ENCODE measurements around the gene KLF3. TPM values are rescaled to one million over a fixed set of nuclear protein-coding genes. Genes with fewer than 3 reads are reported as not detected.

The KLF3 gene
- total RNA-seq, 1 experiment from 2014 or later = 29.0 TPM

DNA sequence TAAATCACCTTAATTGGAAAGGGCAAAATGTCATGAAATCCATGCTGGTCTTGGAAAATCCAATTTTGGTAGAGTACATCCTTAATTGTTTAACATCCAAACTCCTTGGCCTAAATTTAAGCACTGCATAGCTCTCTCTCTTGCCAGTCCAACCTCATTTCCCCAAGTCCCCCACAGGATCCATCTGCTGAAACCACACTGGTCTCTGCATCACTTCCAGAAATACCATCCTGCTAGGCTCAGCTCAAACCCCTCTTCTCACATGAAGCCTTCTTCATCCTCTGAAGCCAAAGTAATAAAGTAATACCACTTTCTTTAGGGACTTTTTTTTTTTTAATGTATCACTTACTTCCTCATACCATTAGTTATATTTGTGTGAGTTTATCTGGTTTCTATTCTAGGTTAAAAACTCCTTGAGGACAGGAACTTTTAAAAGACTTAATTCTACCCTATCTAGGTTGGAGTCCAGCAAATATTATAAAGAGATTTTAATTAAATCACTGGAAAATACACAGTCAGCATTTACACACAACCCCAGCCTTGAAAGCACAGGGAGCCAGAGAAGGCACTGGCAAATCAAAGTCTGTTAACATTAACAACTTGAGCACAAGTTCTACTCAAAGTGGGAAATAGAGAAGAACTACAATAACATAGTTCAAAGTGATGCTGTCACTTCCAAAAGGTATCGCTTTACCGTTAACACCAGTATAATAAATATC, 16.7 kb upstream of the KLF3 start:
- no peak overlapping the region for H2BK20ac ChIP-seq (ENCODE audit: low read depth, low read length, poor library complexity, severe bottlenecking)
- H3K36me3 Mint-ChIP-seq (ENCODE audit: insufficient read depth in 1 of 3, low read depth in 3 of 3) = 0 out of 7 replicates have a peak, but pooled peaks cover 0 to 2% (median 0%) of the 10 kb centered on the region in 3 experiments
- H2BK5ac ChIP-seq (ENCODE audit: insufficient read length, low read length) = no peak overlapping the region
- H3K4me3 Mint-ChIP-seq = no peak overlapping the region
- H3K9me3 ChIP-seq (ENCODE audit: control insufficient read depth, low read depth, low read length) = no peaks in the 10 kb centered on the region
- H2AK5ac ChIP-seq (ENCODE audit: insufficient read length, low read length) = no peak overlapping the region
- no peak overlapping the region for H3K27ac ChIP-seq (ENCODE audit: insufficient read length, low read depth, low read length)
- H3K9me3 Mint-ChIP-seq = no peaks in the 10 kb centered on the region
- H3K27me3 Mint-ChIP-seq (ENCODE audit: low read depth) = no peaks in the 10 kb centered on the region; the same call in 1 of the 2 replicates
- H2BK12ac ChIP-seq (ENCODE audit: insufficient read length, low read depth, low read length) = no peak overlapping the region
- H3K56ac ChIP-seq (ENCODE audit: insufficient read length, low read depth, low read length) = no peak overlapping the region
- H2BK120ac ChIP-seq (ENCODE audit: low read depth, low read length, poor library complexity, severe bottlenecking) = no peak overlapping the region
- H2BK15ac ChIP-seq (ENCODE audit: low read depth, low read length) = no peak overlapping the region
- no peak overlapping the region for H4K5ac ChIP-seq (ENCODE audit: insufficient read length, low read depth, low read length)
- no peaks in the 10 kb centered on the region for H3K4me1 ChIP-seq (ENCODE audit: insufficient read depth, low read length)
- H3K23ac ChIP-seq (ENCODE audit: insufficient read length, low read depth, low read length) = no peak overlapping the region
- H3K23me2 ChIP-seq (ENCODE audit: insufficient read length, low read depth, low read length, poor library complexity, severe bottlenecking) = no peaks in the 10 kb centered on the region
- H4K20me1 ChIP-seq (ENCODE audit: control insufficient read depth, insufficient read depth, insufficient read length) = no peaks in the 10 kb centered on the region
- H3K4me2 ChIP-seq (ENCODE audit: insufficient read depth, insufficient read length, low read length) = no peak overlapping the region
- H3K79me2 ChIP-seq (ENCODE audit: insufficient read depth, low read length) = no peaks in the 10 kb centered on the region
- H3K18ac ChIP-seq (ENCODE audit: insufficient read length, low read depth, low read length) = no peak overlapping the region
- H3T11ph ChIP-seq (ENCODE audit: low read length) = no peak overlapping the region
- no peak overlapping the region for H3K4ac ChIP-seq (ENCODE audit: low read depth, low read length)
- DNase-seq = no peak
- no peaks in the 10 kb centered on the region for H3K4me1 Mint-ChIP-seq
- H3K79me1 ChIP-seq (ENCODE audit: insufficient read depth, low read depth, low read length, poor library complexity, severe bottlenecking) = no peaks in the 10 kb centered on the region
- no peak for TF ChIP-seq CTCF (conservative IDR thresholded peaks at IDR 0.05)
- no peak overlapping the region for H2AFZ ChIP-seq (ENCODE audit: low read length)
- no peaks in the 10 kb centered on the region for H3K27me3 ChIP-seq (ENCODE audit: insufficient read depth, low read length)
- H3K9ac ChIP-seq (ENCODE audit: extremely low read depth, insufficient read length, low read length) = no peak overlapping the region
- no peak overlapping the region for H4K8ac ChIP-seq (replicated peaks; ENCODE audit: insufficient read length, low read depth, low read length)
- H4K91ac ChIP-seq (ENCODE audit: insufficient read length, low read depth, low read length) = no peak overlapping the region
- WGBS (ENCODE audit: extremely low coverage, insufficient read length, low lambda C conversion rate) = no CpG with 5 or more reads among the region's 2 CpGs
- H3K14ac ChIP-seq (ENCODE audit: insufficient read depth, low read length) = no peak overlapping the region
- H3K27ac Mint-ChIP-seq = no peak overlapping the region
